ENCODE measurements around the gene RNF103. TPM values are rescaled to one million over a fixed set of nuclear protein-coding genes. Genes with fewer than 3 reads are reported as not detected.
"Not testable (repeated sequence)": the region's sequence is repeated elsewhere in the genome, so short reads cannot be mapped to it uniquely, and the experiment has no call there.

Gene RNF103
- 11.2 and 13.4 TPM in 2 replicates for total RNA-seq (2014; rRNA removed; shearing (Covaris generic))
- polyA plus RNA-seq (2015; cell fraction: cytosol; rRNA removed): 17.2 and 19.7 TPM in 2 replicates
- 26.0 and 40.8 TPM in 2 replicates for polyA plus RNA-seq (2015; cell fraction: nucleus; rRNA removed)

- in situ Hi-C loops (cut with HindIII; ENCODE audit: low pct_unique_long_range_greater_than_20kb, low sequenced_read_pairs): no loop called here
- DNase-seq (ENCODE audit: low read depth, low spot score): peak; percentile 92
These were observed at the start of gene RNF103 for GRCh38 chr2:86623494-86624266. TSS of gene RNF103 (minus strand) at chr2:86623865. CDS start at chr2:86622886, 979 bp downstream.

- no peak for DNase-seq (ENCODE audit: low read depth, low spot score)
These were observed 49.3 kb upstream of the RNF103 start for GRCh38 chr2:86673011-86673410.

GRCh38 chr2:86672027-86672545 is 48.4 kb upstream of the RNF103 start:
- in situ Hi-C loops (cut with HindIII; ENCODE audit: low pct_unique_long_range_greater_than_20kb, low sequenced_read_pairs): no loop called here

More at GRCh38 chr2:86673011-86673410, 49.3 kb upstream of the RNF103 start:
- in situ Hi-C loops (cut with HindIII; ENCODE audit: low pct_unique_long_range_greater_than_20kb, low sequenced_read_pairs): no loop called here

GRCh38 chr2:86671337-86671981 is 47.8 kb upstream of the RNF103 start:
- no peak for DNase-seq (ENCODE audit: low read depth, low spot score)
- in situ Hi-C loops (cut with HindIII; ENCODE audit: low pct_unique_long_range_greater_than_20kb, low sequenced_read_pairs): no loop called here

More at GRCh38 chr2:86672027-86672545, 48.4 kb upstream of the RNF103 start:
- DNase-seq (ENCODE audit: low read depth, low spot score): no peak

- in situ Hi-C loops (cut with HindIII; ENCODE audit: low pct_unique_long_range_greater_than_20kb, low sequenced_read_pairs); DNase-seq (ENCODE audit: low read depth, low spot score): not testable (repeated sequence)
These were observed 45.7 kb upstream of the RNF103 start for GRCh38 chr2:86669323-86669722.

- DNase-seq (ENCODE audit: low read depth, low spot score): no peak
These were observed 37.7 kb upstream of the RNF103 start for GRCh38 chr2:86661333-86661732.

GRCh38 chr2:86650188-86650587 is 26.5 kb upstream of the RNF103 start:
- no peak for DNase-seq (ENCODE audit: low read depth, low spot score)
- in situ Hi-C loops (cut with HindIII; ENCODE audit: low pct_unique_long_range_greater_than_20kb, low sequenced_read_pairs): no loop called here

More at GRCh38 chr2:86661333-86661732, 37.7 kb upstream of the RNF103 start:
- in situ Hi-C loops (cut with HindIII; ENCODE audit: low pct_unique_long_range_greater_than_20kb, low sequenced_read_pairs): no loop called here

GRCh38 chr2:86649119-86649947 is 25.7 kb upstream of the RNF103 start:
- in situ Hi-C loops (cut with HindIII; ENCODE audit: low pct_unique_long_range_greater_than_20kb, low sequenced_read_pairs): no loop called here
- no peak for DNase-seq (ENCODE audit: low read depth, low spot score)

- no peak for DNase-seq (ENCODE audit: low read depth, low spot score)
- in situ Hi-C loops (cut with HindIII; ENCODE audit: low pct_unique_long_range_greater_than_20kb, low sequenced_read_pairs): no loop called here
These were observed 25.0 kb upstream of the RNF103 start for GRCh38 chr2:86648681-86649080.

GRCh38 chr2:86646865-86647264 is 23.2 kb upstream of the RNF103 start:
- DNase-seq (ENCODE audit: low read depth, low spot score): no peak
- in situ Hi-C loops (cut with HindIII; ENCODE audit: low pct_unique_long_range_greater_than_20kb, low sequenced_read_pairs): no loop called here

GRCh38 chr2:86646329-86646728 is 22.7 kb upstream of the RNF103 start:
- no peak for DNase-seq (ENCODE audit: low read depth, low spot score)
- in situ Hi-C loops (cut with HindIII; ENCODE audit: low pct_unique_long_range_greater_than_20kb, low sequenced_read_pairs): no loop called here

- DNase-seq (ENCODE audit: low read depth, low spot score): no peak
- in situ Hi-C loops (cut with HindIII; ENCODE audit: low pct_unique_long_range_greater_than_20kb, low sequenced_read_pairs): no loop called here
These were observed 22.1 kb upstream of the RNF103 start for GRCh38 chr2:86645752-86646151.

- DNase-seq (ENCODE audit: low read depth, low spot score): no peak
- in situ Hi-C loops (cut with HindIII; ENCODE audit: low pct_unique_long_range_greater_than_20kb, low sequenced_read_pairs): no loop called here
These were observed 15.0 kb upstream of the RNF103 start for GRCh38 chr2:86638712-86639111.

GRCh38 chr2:86636842-86637241 is 13.2 kb upstream of the RNF103 start:
- no peak for DNase-seq (ENCODE audit: low read depth, low spot score)
- in situ Hi-C loops (cut with HindIII; ENCODE audit: low pct_unique_long_range_greater_than_20kb, low sequenced_read_pairs): no loop called here

- in situ Hi-C loops (cut with HindIII; ENCODE audit: low pct_unique_long_range_greater_than_20kb, low sequenced_read_pairs): no loop called here
- DNase-seq (ENCODE audit: low read depth, low spot score): no peak
These were observed 10.7 kb upstream of the RNF103 start for GRCh38 chr2:86634352-86634751.

GRCh38 chr2:86633155-86633651 is 9.5 kb upstream of the RNF103 start:
- DNase-seq (ENCODE audit: low read depth, low spot score): no peak
- in situ Hi-C loops (cut with HindIII; ENCODE audit: low pct_unique_long_range_greater_than_20kb, low sequenced_read_pairs): no loop called here

GRCh38 chr2:86632672-86633071 is 9.0 kb upstream of the RNF103 start:
- in situ Hi-C loops (cut with HindIII; ENCODE audit: low pct_unique_long_range_greater_than_20kb, low sequenced_read_pairs): no loop called here
- no peak for DNase-seq (ENCODE audit: low read depth, low spot score)
